AG09319 (cell line): ENCODE results near the gene RUBCN.
"Not testable (repeated sequence)": the region's sequence is repeated elsewhere in the genome, so short reads cannot be mapped to it uniquely, and the experiment has no call there.

ENCODE experiments used
- DNase-seq: peaks from one replicate; pipeline ENCODE4 v3.0.0-alpha.2; 2010; ENCODE audit warnings: low read depth; ENCODE audit errors: extremely low read depth
- CTCF ChIP-seq: IDR thresholded peaks from 2 replicates; pipeline ENCODE4 v1.5.1; 2011; ENCODE audit warnings: low read depth, mild to moderate bottlenecking, inconsistent platforms, low read length, moderate library complexity

Gene RUBCN

GRCh38 chr3:197714251-197714650 lies 22.5 kb downstream of the RUBCN start:
- no peak for TF ChIP-seq CTCF
- no peak for DNase-seq

GRCh38 chr3:197713477-197713822 lies 23.3 kb downstream of the RUBCN start:
- no peak for TF ChIP-seq CTCF
- DNase-seq: no peak

GRCh38 chr3:197711973-197712707 lies 24.6 kb downstream of the RUBCN start:
- peak; percentile 74 for DNase-seq

GRCh38 chr3:197710965-197711364 lies 25.7 kb downstream of the RUBCN start:
- DNase-seq: not testable (repeated sequence)

More at GRCh38 chr3:197711973-197712707, 24.6 kb downstream of the RUBCN start:
- TF ChIP-seq CTCF: no peak

GRCh38 chr3:197709135-197709534 lies 27.6 kb downstream of the RUBCN start:
- TF ChIP-seq CTCF: no peak
- DNase-seq: no peak

GRCh38 chr3:197706658-197707057 lies 30.0 kb downstream of the RUBCN start:
- no peak for TF ChIP-seq CTCF
- DNase-seq: no peak

- no peak for TF ChIP-seq CTCF
- DNase-seq: no peak
These were observed 34.9 kb downstream of the RUBCN start for GRCh38 chr3:197701841-197702240.

GRCh38 chr3:197700095-197700494 lies 36.6 kb downstream of the RUBCN start:
- DNase-seq: no peak

More at GRCh38 chr3:197700095-197700494, 36.6 kb downstream of the RUBCN start:
- TF ChIP-seq CTCF: no peak
